ENCODE measurements around the gene HLA-DRA.
"Not testable (repeated sequence)": the region's sequence is repeated elsewhere in the genome, so short reads cannot be mapped to it uniquely, and the experiment has no call there.

Gene HLA-DRA

GRCh38 chr6:32432050-32432450 is 7.6 kb upstream of the HLA-DRA start:
- DNase-seq, result no peak

GRCh38 chr6:32433950-32434349 is 5.7 kb upstream of the HLA-DRA start:
- not testable (repeated sequence) for DNase-seq

GRCh38 chr6:32436186-32436585 is 3.5 kb upstream of the HLA-DRA start:
- DNase-seq, result no peak

- DNase-seq, result no peak
Measured at GRCh38 chr6:32436995-32437836, 2.5 kb upstream of the HLA-DRA start.

- no peak for DNase-seq
Measured at GRCh38 chr6:32439139-32439538, 548 bp upstream of the HLA-DRA start.

GRCh38 chr6:32442243-32442667 is 2.6 kb downstream of the HLA-DRA start:
- DNase-seq, result no peak

- DNase-seq, result no peak
Measured at GRCh38 chr6:32442977-32443552, 3.4 kb downstream of the HLA-DRA start.

- no peak for DNase-seq
Measured at GRCh38 chr6:32444433-32444832, 4.7 kb downstream of the HLA-DRA start.

GRCh38 chr6:32445321-32445854 is 5.7 kb downstream of the HLA-DRA start:
- DNase-seq, result no peak

GRCh38 chr6:32447932-32448331 is 8.2 kb downstream of the HLA-DRA start:
- DNase-seq, result no peak

GRCh38 chr6:32449088-32449736 is 9.5 kb downstream of the HLA-DRA start:
- no peak for DNase-seq

GRCh38 chr6:32457054-32457453 is 17.4 kb downstream of the HLA-DRA start:
- DNase-seq, result no peak

GRCh38 chr6:32459781-32460424 is 20.2 kb downstream of the HLA-DRA start:
- DNase-seq, result no peak

- DNase-seq, result no peak
Measured at GRCh38 chr6:32460528-32460927, 20.8 kb downstream of the HLA-DRA start.

- no peak for DNase-seq
Measured at GRCh38 chr6:32461493-32461892, 21.8 kb downstream of the HLA-DRA start.

- DNase-seq, result no peak
Measured at GRCh38 chr6:32462609-32463008, 22.9 kb downstream of the HLA-DRA start.

- not testable (repeated sequence) for DNase-seq
Measured at GRCh38 chr6:32467743-32468503, 28.2 kb downstream of the HLA-DRA start.

GRCh38 chr6:32472781-32473375 is 33.2 kb downstream of the HLA-DRA start:
- DNase-seq, result no peak

- not testable (repeated sequence) for DNase-seq
Measured at GRCh38 chr6:32473376-32474348, 34.0 kb downstream of the HLA-DRA start.

- DNase-seq, result no peak
Measured at GRCh38 chr6:32475392-32476206, 35.9 kb downstream of the HLA-DRA start.

Data from SHP77 (cell line).